PFSK-1 (cell line): ENCODE results near the gene BHLHE41.

Source experiments
- FOXP2 ChIP-seq: optimal IDR thresholded peaks from 2 replicates; pipeline ENCODE3; 2011; ENCODE audit warnings: borderline replicate concordance, control low read depth, inconsistent platforms; ENCODE audit not compliant: insufficient read depth; ENCODE audit errors: extremely low read length, extremely low read depth
- POLR2AphosphoS5 ChIP-seq: IDR thresholded peaks from 2 replicates; pipeline ENCODE4 v1.6.1; 2012; ENCODE audit warnings: low read depth, mild to moderate bottlenecking, control low read depth, low read length, moderate library complexity
- REST ChIP-seq, 2 experiments: IDR thresholded peaks; 2 replicates each; pipeline versions ENCODE4 v1.6.1 to v1.8.0; 2011 to 2012; ENCODE audit warnings: low read depth in 2 of 2, low read length in 2 of 2, control low read depth in 1 of 2, inconsistent platforms in 1 of 2, mild to moderate bottlenecking in 1 of 2, moderate library complexity in 1 of 2; ENCODE audit not compliant: insufficient read depth in 1 of 2
- SIN3A ChIP-seq: IDR thresholded peaks from 2 replicates; pipeline ENCODE4 v1.6.1; 2012; ENCODE audit warnings: mild to moderate bottlenecking, low read length, moderate library complexity, borderline replicate concordance; ENCODE audit not compliant: insufficient read depth
- TAF1 ChIP-seq: IDR thresholded peaks from 2 replicates; pipeline ENCODE4 v1.6.1; 2012; ENCODE audit warnings: low read length, control low read depth, borderline replicate concordance; ENCODE audit not compliant: insufficient read depth

BHLHE41 gene

GRCh38 chr12:26128168-26128567, 3.3 kb upstream of the BHLHE41 start:
- TF ChIP-seq SIN3A (no peak), FOXP2 (no peak), REST (IDR thresholded peaks at IDR 0.05; ENCODE audit: insufficient read depth in 1 of 2, low read depth in 2 of 2, low read length in 2 of 2) (no peak), TAF1 (no peak), POLR2AphosphoS5 (no peak)

GRCh38 chr12:26127404-26127803, 2.6 kb upstream of the BHLHE41 start:
- TF ChIP-seq FOXP2 = no peak

- TF ChIP-seq SIN3A (no peak), FOXP2 (no peak), POLR2AphosphoS5 (no peak), TAF1 (no peak), REST (IDR thresholded peaks at IDR 0.05; ENCODE audit: insufficient read depth in 1 of 2, low read depth in 2 of 2, low read length in 2 of 2) (no peak)
These were observed 1.8 kb upstream of the BHLHE41 start for GRCh38 chr12:26126340-26127284.

GRCh38 chr12:26125400-26126339, 833 bp upstream of the BHLHE41 start:
- TF ChIP-seq POLR2AphosphoS5 = no peak

- TF ChIP-seq SIN3A (no peak), POLR2AphosphoS5 (no peak), REST (IDR thresholded peaks at IDR 0.05; ENCODE audit: insufficient read depth in 1 of 2, low read depth in 2 of 2, low read length in 2 of 2) (no peak), FOXP2 (no peak), TAF1 (no peak)
These were observed 1.3 kb downstream of the BHLHE41 start for GRCh38 chr12:26123482-26123980.
